Measurements from ENCODE around the gene FABP1.

DNA sequence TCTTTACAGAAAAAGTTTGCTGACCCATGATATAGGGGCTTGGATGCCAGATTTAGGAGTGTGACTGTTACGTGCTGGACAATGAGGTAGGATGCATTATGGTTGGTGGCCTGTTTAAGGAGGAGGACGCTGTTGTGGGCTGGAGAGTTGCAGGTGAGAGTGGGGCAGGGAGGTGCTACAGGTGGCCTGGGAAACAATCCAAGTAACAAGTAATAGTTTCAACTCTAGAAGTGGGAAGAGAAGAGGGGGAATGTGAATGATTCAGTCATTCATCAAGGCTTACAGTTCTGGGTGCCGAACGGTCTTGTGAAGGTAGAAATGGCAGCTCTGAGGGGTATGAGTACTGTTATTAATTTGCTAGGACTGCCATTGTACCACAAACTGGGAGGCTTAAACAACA, 6.2 kb downstream of the FABP1 start:
- TF ChIP-seq POLR2A (IDR thresholded peaks at IDR 0.05; ENCODE audit: low read depth, low read length) = no peak
- no peak for TF ChIP-seq TAF1 (IDR thresholded peaks at IDR 0.05; ENCODE audit: low read depth, low read length)

Data from GM12891 (cell line).